HL-60 (cell line): ENCODE data around the gene CPZ.

Experiments
- CTCF ChIP-seq: IDR thresholded peaks from one replicate; pipeline ENCODE4 v1.5.1; 2011; ENCODE audit warnings: low read length, control low read depth, inconsistent platforms; ENCODE audit not compliant: insufficient read depth
- GABPA ChIP-seq: IDR thresholded peaks from 2 replicates; pipeline ENCODE4 v1.6.1; 2012; ENCODE audit warnings: low read depth
- POLR2AphosphoS5 ChIP-seq: IDR thresholded peaks from 2 replicates; pipeline ENCODE4 v1.6.1; 2012; ENCODE audit warnings: low read depth
- REST ChIP-seq: IDR thresholded peaks from 2 replicates; pipeline ENCODE4 v1.6.1; 2012; ENCODE audit warnings: low read depth; ENCODE audit not compliant: insufficient replicate concordance
- SPI1 ChIP-seq: IDR thresholded peaks from 2 replicates; pipeline ENCODE4 v1.6.1; 2012; ENCODE audit warnings: low read depth, mild to moderate bottlenecking, borderline replicate concordance

- TF ChIP-seq CTCF: no peak
- no peak for TF ChIP-seq REST
- TF ChIP-seq POLR2AphosphoS5: no peak
- no peak for TF ChIP-seq GABPA
- no peak for TF ChIP-seq SPI1
These were observed 47.7 kb upstream of the CPZ start for GRCh38 chr4:8544741-8545438.
